Measurements from ENCODE around the gene KRT7.

Gene KRT7

GRCh38 chr12:52234223-52234810 is 1.3 kb downstream of the KRT7 start:
- no peak for DNase-seq (ENCODE audit: low read depth, low spot score)
- in situ Hi-C loops (cut with HindIII; ENCODE audit: low sequenced_read_pairs) = no loop called here
- H3K4me3 ChIP-seq (ENCODE audit: low read depth, low read length) = no peak overlapping the region
- no peak for TF ChIP-seq CTCF (IDR thresholded peaks at IDR 0.05; ENCODE audit: low read depth, low read length)

GRCh38 chr12:52235001-52235764 is 2.1 kb downstream of the KRT7 start:
- in situ Hi-C loops (cut with HindIII; ENCODE audit: low sequenced_read_pairs) = no loop called here

GRCh38 chr12:52235822-52236361 is 2.8 kb downstream of the KRT7 start:
- TF ChIP-seq CTCF (IDR thresholded peaks at IDR 0.05; ENCODE audit: low read depth, low read length) = no peak
- no peak overlapping the region for H3K4me3 ChIP-seq (ENCODE audit: low read depth, low read length)
- in situ Hi-C loops (cut with HindIII; ENCODE audit: low sequenced_read_pairs) = no loop called here
- DNase-seq (ENCODE audit: low read depth, low spot score) = no peak

More at GRCh38 chr12:52235001-52235764, 2.1 kb downstream of the KRT7 start:
- no peak for TF ChIP-seq CTCF (IDR thresholded peaks at IDR 0.05; ENCODE audit: low read depth, low read length)
- no peak overlapping the region for H3K4me3 ChIP-seq (ENCODE audit: low read depth, low read length)
- no peak for DNase-seq (ENCODE audit: low read depth, low spot score)

- no peak overlapping the region for H3K4me3 ChIP-seq (ENCODE audit: low read depth, low read length)
- in situ Hi-C loops (cut with HindIII; ENCODE audit: low sequenced_read_pairs) = no loop called here
- no peak for TF ChIP-seq CTCF (IDR thresholded peaks at IDR 0.05; ENCODE audit: low read depth, low read length)
- DNase-seq (ENCODE audit: low read depth, low spot score) = no peak
Observed at GRCh38 chr12:52236386-52237050, 3.5 kb downstream of the KRT7 start.

GRCh38 chr12:52238207-52238840 is 5.3 kb downstream of the KRT7 start:
- in situ Hi-C loops (cut with HindIII; ENCODE audit: low sequenced_read_pairs) = no loop called here

More at GRCh38 chr12:52238207-52238840, 5.3 kb downstream of the KRT7 start:
- H3K4me3 ChIP-seq (ENCODE audit: low read depth, low read length) = no peak overlapping the region
- TF ChIP-seq CTCF (IDR thresholded peaks at IDR 0.05; ENCODE audit: low read depth, low read length) = no peak
- DNase-seq (ENCODE audit: low read depth, low spot score) = no peak

Measured in astrocyte of the spinal cord (primary cell).